WTC11 (cell line): Measurements from ENCODE around the gene EYA2. TPM values are rescaled to one million over a fixed set of nuclear protein-coding genes. Genes with fewer than 3 reads are reported as not detected.

Experiments used
- ATAC-seq: fragments of 200-7000 bp; cut with Tn5 transposase; 2 replicates; pipeline ENCODE4 v1.10.0; 2021; ENCODE audit warnings: mild to moderate bottlenecking, moderate library complexity
- CTCF ChIA-PET: fragments of 300-600 bp; sonication (Branson Sonifier 250); formaldehyde crosslinking; loops from one replicate; lab custom pipeline; 2021; ENCODE audit warnings: antibody characterized with exemption; lab: Charles Lee
- POLR2A ChIA-PET: fragments of 350-600 bp; sonication (Branson Sonifier 250); formaldehyde crosslinking; loops from one replicate; lab custom pipeline; 2021; ENCODE audit warnings: antibody characterized with exemption; lab: Charles Lee
- DNase-seq: peaks from one replicate; pipeline ENCODE4 v3.0.0; 2021; ENCODE audit warnings: low spot score
- H3K27ac Mint-ChIP-seq: 2 replicates; pipeline ENCODE4 v1.8.0; 2021; ENCODE audit warnings: mixed read lengths
- H3K27me3 Mint-ChIP-seq: 2 replicates; pipeline ENCODE4 v1.8.0; 2021; ENCODE audit warnings: low read depth, mild to moderate bottlenecking, moderate library complexity, mixed read lengths
- H3K36me3 Mint-ChIP-seq: 2 replicates; pipeline ENCODE4 v1.8.0; 2021; ENCODE audit warnings: mixed read lengths
- H3K4me1 Mint-ChIP-seq: 2 replicates; pipeline ENCODE4 v1.8.0; 2022; ENCODE audit warnings: mixed read lengths
- H3K4me3 Mint-ChIP-seq: 2 replicates; pipeline ENCODE4 v1.8.0; 2021; ENCODE audit warnings: mild to moderate bottlenecking, moderate library complexity, mixed read lengths
- H3K9me3 Mint-ChIP-seq: 2 replicates; pipeline ENCODE4 v1.8.0; 2021; ENCODE audit warnings: mixed read lengths
- AR ChIP-seq: fragments of 250-450 bp; sonication (Bioruptor Pico); IDR thresholded peaks from 2 replicates; pipeline ENCODE4 v1.9.0; 2021; ENCODE audit warnings: mild to moderate bottlenecking
- ARID4B ChIP-seq: sonication (generic); formaldehyde crosslinking; IDR thresholded peaks from 2 replicates; pipeline ENCODE4 v1.8.0; 2023; ENCODE audit warnings: missing genetic modification reagents, mild to moderate bottlenecking, borderline replicate concordance
- CREM ChIP-seq: sonication (generic); formaldehyde crosslinking; IDR thresholded peaks from 2 replicates; pipeline ENCODE4 v1.8.1; 2022; ENCODE audit warnings: mild to moderate bottlenecking, missing genetic modification reagents, moderate library complexity
- E2F5 ChIP-seq: sonication (generic); formaldehyde crosslinking; IDR thresholded peaks from 2 replicates; pipeline ENCODE4 v1.8.1; 2022; ENCODE audit warnings: mild to moderate bottlenecking, moderate library complexity, missing genetic modification reagents
- ERG ChIP-seq: fragments of 250-450 bp; sonication (Bioruptor Pico); IDR thresholded peaks from 2 replicates; pipeline ENCODE4 v1.8.0; 2021; ENCODE audit warnings: mild to moderate bottlenecking
- ESRRA ChIP-seq: sonication (generic); formaldehyde crosslinking; IDR thresholded peaks from 2 replicates; pipeline ENCODE4 v1.8.1; 2022; ENCODE audit warnings: mild to moderate bottlenecking, missing genetic modification reagents, borderline replicate concordance
- ETV6 ChIP-seq: sonication (generic); formaldehyde crosslinking; IDR thresholded peaks from 2 replicates; pipeline ENCODE4 v1.8.1; 2022; ENCODE audit warnings: mild to moderate bottlenecking, missing genetic modification reagents
- HMGA2 ChIP-seq: fragments of 250-450 bp; sonication (Bioruptor Pico); IDR thresholded peaks from 2 replicates; pipeline ENCODE4 v1.4.0; 2021; ENCODE audit warnings: mild to moderate bottlenecking, moderate library complexity
- IRF1 ChIP-seq: sonication (generic); formaldehyde crosslinking; IDR thresholded peaks from 2 replicates; pipeline ENCODE4 v1.8.0; 2023; ENCODE audit warnings: missing genetic modification reagents
- JAZF1 ChIP-seq: fragments of 250-450 bp; sonication (Bioruptor Pico); IDR thresholded peaks from 2 replicates; pipeline ENCODE4 v1.9.0; 2021; ENCODE audit warnings: moderate library complexity, mild to moderate bottlenecking, inconsistent platforms
- JUN ChIP-seq: sonication (generic); formaldehyde crosslinking; IDR thresholded peaks from 2 replicates; pipeline ENCODE4 v1.8.0; 2023; ENCODE audit warnings: mild to moderate bottlenecking, missing genetic modification reagents
- KAT7 ChIP-seq: sonication (generic); formaldehyde crosslinking; IDR thresholded peaks from 2 replicates; pipeline ENCODE4 v1.8.1; 2023; ENCODE audit warnings: missing genetic modification reagents, mild to moderate bottlenecking, borderline replicate concordance
- NFATC4 ChIP-seq: fragments of 250-450 bp; sonication (Bioruptor Pico); IDR thresholded peaks from 2 replicates; pipeline ENCODE4 v1.9.0; 2021; ENCODE audit warnings: mild to moderate bottlenecking
- NR3C1 ChIP-seq: sonication (generic); formaldehyde crosslinking; conservative IDR thresholded peaks from 2 replicates; pipeline ENCODE4 v1.8.1; 2023; ENCODE audit warnings: low read depth, mild to moderate bottlenecking, missing genetic modification reagents
- ZMAT4 ChIP-seq: fragments of 250-450 bp; sonication (Bioruptor Pico); IDR thresholded peaks from 2 replicates; pipeline ENCODE4 v1.9.0; 2021; ENCODE audit warnings: mild to moderate bottlenecking
- ZNF281 ChIP-seq: sonication (generic); formaldehyde crosslinking; IDR thresholded peaks from 2 replicates; pipeline ENCODE4 v1.8.0; 2023; ENCODE audit warnings: mild to moderate bottlenecking, missing genetic modification reagents
- ZNF317 ChIP-seq: sonication (generic); formaldehyde crosslinking; IDR thresholded peaks from 2 replicates; pipeline ENCODE4 v1.8.1; 2023; ENCODE audit warnings: low read depth, mild to moderate bottlenecking, moderate library complexity, missing genetic modification reagents, borderline replicate concordance
- total RNA-seq: library from RNA; stranded (reverse); gene quantifications from 3 replicates; pipeline ENCODE4 v1.2.3, GENCODE V29; 2021

EYA2 gene
- total RNA-seq, 1 experiment from 2014 or later = 1.5 TPM

GRCh38 chr20:47126709-47127108, 232.1 kb downstream of the EYA2 start:
- Mint-ChIP-seq H3K4me1 (peaks cover 8% of the 10 kb centered on the region), H3K36me3 (no peaks in the 10 kb centered on the region), H3K4me3 (no peak overlapping the region), H3K27me3 (no peaks in the 10 kb centered on the region), H3K9me3 (peaks cover 9% of the 10 kb centered on the region), H3K27ac (no peak overlapping the region)
- POLR2A ChIA-PET = no interaction called here
- CTCF ChIA-PET = no interaction called here
- ATAC-seq (no peak), DNase-seq (no peak)
- TF ChIP-seq ESRRA (CRISPR knock-in tag) = no peak
- TF ChIP-seq IRF1 (CRISPR knock-in tag) = no peak
- no peak for TF ChIP-seq ZMAT4
- no peak for TF ChIP-seq ZNF317
- TF ChIP-seq JUN (CRISPR knock-in tag) = no peak
- no peak for TF ChIP-seq ERG
- TF ChIP-seq KAT7 (CRISPR knock-in tag) = no peak

- Mint-ChIP-seq H3K36me3 (no peaks in the 10 kb centered on the region), H3K27ac (no peak overlapping the region), H3K4me3 (no peak overlapping the region), H3K4me1 (peaks cover 8% of the 10 kb centered on the region), H3K9me3 (peaks cover 10% of the 10 kb centered on the region), H3K27me3 (no peaks in the 10 kb centered on the region)
- CTCF ChIA-PET = interaction anchor here (1.0 kb wide), 2 partner anchors 189 to 224 kb away, joined by 3 read pairs; no protein-coding TSS in a partner anchor
- ATAC-seq (no peak), DNase-seq (no peak)
- POLR2A ChIA-PET = no interaction called here
- TF ChIP-seq ARID4B (CRISPR knock-in tag) (no peak), HMGA2 (no peak), ETV6 (CRISPR knock-in tag) (no peak), CREM (CRISPR knock-in tag) (no peak), JAZF1 (CRISPR knock-in tag) (no peak), ZNF281 (CRISPR knock-in tag) (no peak), E2F5 (CRISPR knock-in tag) (no peak), NFATC4 (CRISPR knock-in tag) (no peak), ZMAT4 (no peak), ERG (no peak), AR (CRISPR knock-in tag) (no peak), NR3C1 (no peak), JUN (CRISPR knock-in tag) (no peak), KAT7 (CRISPR knock-in tag) (no peak)
Observed at GRCh38 chr20:47127546-47127945, 232.9 kb downstream of the EYA2 start.
